HG03460 (cell line): ENCODE measurements around the gene WNT3A.

Source experiments
- ATAC-seq: cut with Tn5 transposase; IDR thresholded peaks from one replicate; pipeline ENCODE4 v1.9.1; 2021; ENCODE audit not compliant: unreplicated experiment

WNT3A gene

GRCh38 chr1:228065543-228066347, 58.9 kb downstream of the WNT3A start:
- ATAC-seq, result no peak

GRCh38 chr1:228066416-228066815, 59.6 kb downstream of the WNT3A start:
- ATAC-seq, result no peak

- ATAC-seq, result no peak
Measured at GRCh38 chr1:228066891-228067654, 60.3 kb downstream of the WNT3A start.

- no peak for ATAC-seq
Measured at GRCh38 chr1:228068359-228068758, 61.6 kb downstream of the WNT3A start.

- ATAC-seq, result no peak
Measured at GRCh38 chr1:228070173-228070572, 63.4 kb downstream of the WNT3A start.

GRCh38 chr1:228070851-228071250, 64.1 kb downstream of the WNT3A start:
- ATAC-seq, result no peak

- no peak for ATAC-seq
Measured at GRCh38 chr1:228071839-228072657, 65.2 kb downstream of the WNT3A start.

GRCh38 chr1:228072658-228073043, 65.9 kb downstream of the WNT3A start:
- no peak for ATAC-seq

- no peak for ATAC-seq
Measured at GRCh38 chr1:228073061-228073856, 66.5 kb downstream of the WNT3A start.

GRCh38 chr1:228073857-228074545, 67.2 kb downstream of the WNT3A start:
- ATAC-seq, result no peak

- ATAC-seq, result no peak
Measured at GRCh38 chr1:228074954-228075730, 68.3 kb downstream of the WNT3A start.

GRCh38 chr1:228075801-228076271, 69.0 kb downstream of the WNT3A start:
- no peak for ATAC-seq

- no peak for ATAC-seq
Measured at GRCh38 chr1:228076796-228077430, 70.1 kb downstream of the WNT3A start.

- no peak for ATAC-seq
Measured at GRCh38 chr1:228077565-228078330, 71.0 kb downstream of the WNT3A start.

- no peak for ATAC-seq
Measured at GRCh38 chr1:228079013-228079412, 72.2 kb downstream of the WNT3A start.

GRCh38 chr1:228079601-228080263, 72.9 kb downstream of the WNT3A start:
- no peak for ATAC-seq

GRCh38 chr1:228081144-228081543, 74.3 kb downstream of the WNT3A start:
- ATAC-seq, result no peak
